A204.1 (cell line): ENCODE results near the gene B3GLCT.
"Not testable (repeated sequence)": the region's sequence is repeated elsewhere in the genome, so short reads cannot be mapped to it uniquely, and the experiment has no call there.

Experiments used
- FAIRE-seq: peaks from 2 replicates; lab custom pipeline; 2012; peaks lifted over from hg19 to GRCh38; lab: Jason Lieb, UNC

B3GLCT gene

GRCh38 chr13:31184981-31185645 is 14.7 kb upstream of the B3GLCT start:
- no peak for FAIRE-seq

- FAIRE-seq: no peak
Measured at GRCh38 chr13:31191748-31192147, 8.0 kb upstream of the B3GLCT start.

DNA sequence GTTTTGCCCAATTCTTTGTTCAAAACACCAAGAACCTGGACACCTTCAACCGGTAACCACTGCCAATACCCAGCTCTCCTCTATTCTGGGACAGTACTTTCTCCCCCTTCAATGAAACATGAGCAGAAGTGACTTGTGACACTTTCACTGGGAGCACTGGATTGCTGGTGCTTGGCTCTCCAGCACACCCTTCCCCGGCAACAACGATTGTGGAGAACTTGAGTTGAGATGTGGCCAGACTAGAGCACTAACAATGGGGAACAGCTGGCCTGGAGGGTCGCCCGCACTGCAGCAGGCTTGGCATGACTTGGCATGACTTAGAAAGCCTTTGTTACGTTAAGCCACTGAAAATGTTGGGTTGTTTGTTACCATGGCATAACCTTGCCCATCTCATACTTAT is 7.5 kb upstream of the B3GLCT start:
- FAIRE-seq: no peak

GRCh38 chr13:31195616-31196015 is 4.2 kb upstream of the B3GLCT start:
- FAIRE-seq: no peak

DNA sequence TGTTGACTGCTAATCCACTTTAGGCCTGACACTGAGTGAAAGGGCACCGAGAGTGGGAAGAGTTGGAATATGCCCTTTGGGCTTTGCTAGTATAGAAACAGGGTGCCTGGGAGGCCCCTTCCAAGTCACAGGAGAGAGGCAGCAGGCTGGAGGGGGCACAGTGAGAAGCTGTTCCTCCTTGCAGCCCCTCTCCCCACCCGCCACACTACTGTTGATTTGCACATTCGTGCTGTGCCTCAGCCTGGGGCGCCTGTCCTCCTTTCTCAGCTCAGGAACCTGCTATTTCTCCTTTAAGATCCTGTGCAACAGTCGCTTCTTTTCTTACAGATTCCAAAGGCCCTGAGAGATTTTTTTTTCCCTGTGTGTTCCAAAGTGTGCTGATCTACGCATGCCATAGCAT is 2.8 kb upstream of the B3GLCT start:
- FAIRE-seq: no peak

DNA sequence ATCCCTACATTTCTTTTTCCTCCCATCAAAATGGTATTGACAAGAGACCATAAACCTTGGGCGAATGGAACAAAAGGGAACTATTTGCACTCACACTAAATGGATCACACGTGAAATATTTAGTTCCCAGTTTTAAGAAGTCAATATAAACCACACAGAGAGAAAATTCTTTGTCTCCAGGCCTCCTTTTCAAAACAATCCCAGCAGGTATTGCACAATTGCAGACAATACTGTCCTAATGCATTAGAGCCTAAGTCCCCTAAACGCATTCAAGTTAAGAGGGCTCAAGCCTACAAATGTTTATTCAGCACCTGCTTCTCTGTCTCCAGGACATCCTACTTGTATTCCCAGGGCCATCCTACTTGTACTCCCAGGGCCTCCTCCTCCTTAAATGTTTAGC is 1.3 kb upstream of the B3GLCT start:
- no peak for FAIRE-seq

GRCh38 chr13:31199527-31199848 is 287 bp upstream of the B3GLCT start:
- FAIRE-seq: no peak

DNA sequence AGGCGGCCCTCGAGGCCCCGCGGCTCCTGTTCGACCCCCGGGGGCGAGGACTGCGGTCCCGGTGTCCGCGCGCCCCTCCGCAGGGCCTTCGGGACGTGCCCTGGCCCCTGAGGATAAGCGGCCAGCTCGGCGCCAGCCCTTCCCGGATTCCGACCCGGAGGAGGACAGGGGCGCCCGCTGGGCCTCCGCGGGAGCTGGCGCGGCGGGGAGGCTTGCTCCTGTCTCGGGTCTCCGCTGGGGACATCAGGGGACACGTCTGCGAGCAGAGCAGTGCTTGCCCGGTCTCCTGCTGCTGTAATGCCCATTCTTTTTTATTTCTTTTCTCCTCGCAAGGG is 829 bp downstream of the B3GLCT start:
- no peak for FAIRE-seq

- FAIRE-seq: no peak
Measured at GRCh38 chr13:31201341-31202031, 1.7 kb downstream of the B3GLCT start.

GRCh38 chr13:31204592-31204991 is 4.8 kb downstream of the B3GLCT start:
- no peak for FAIRE-seq

DNA sequence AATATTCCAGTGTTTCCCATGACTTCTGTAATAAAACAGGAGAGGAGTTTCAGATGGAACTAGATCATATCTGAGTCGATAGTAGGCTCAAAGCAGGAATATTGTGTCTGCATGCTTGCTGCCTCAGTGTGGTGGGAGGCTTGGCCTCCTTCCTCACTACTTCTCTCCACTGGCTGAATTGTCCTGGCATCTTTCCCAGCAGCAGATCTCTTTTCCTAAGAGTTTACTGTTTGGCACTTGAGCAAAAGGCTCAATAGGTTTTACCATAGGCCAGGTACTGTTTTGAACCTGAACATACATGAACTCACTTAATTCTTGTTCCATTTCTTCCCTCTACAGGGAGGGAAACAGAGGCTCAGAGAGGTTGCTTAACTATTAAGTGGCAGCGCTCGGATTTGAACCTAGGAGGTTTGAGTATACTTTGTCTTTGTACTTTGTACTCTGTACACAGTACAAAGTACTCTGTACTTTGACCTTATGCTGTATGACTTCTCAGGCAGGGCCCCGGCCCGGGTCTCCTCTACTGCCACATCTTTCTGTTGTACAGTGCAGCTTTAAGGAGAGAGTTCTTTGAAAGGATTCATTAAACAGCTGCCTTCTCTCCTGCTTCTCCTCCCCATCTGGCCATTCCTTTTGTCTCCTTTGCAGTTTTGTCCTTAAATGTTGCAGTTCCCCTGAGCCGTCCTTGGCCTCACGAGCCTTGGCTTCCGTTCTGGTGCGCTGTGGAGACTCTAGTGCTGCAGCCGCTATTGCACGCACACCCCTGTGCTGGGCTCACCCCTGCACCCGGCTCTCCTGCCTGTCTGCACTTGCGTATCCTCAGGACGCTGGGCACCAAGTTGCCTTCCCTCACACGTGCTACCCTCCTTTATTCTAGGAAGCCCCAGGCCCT is 8.1 kb downstream of the B3GLCT start:
- FAIRE-seq: no peak

- no peak for FAIRE-seq
Measured at GRCh38 chr13:31208559-31209122, 8.9 kb downstream of the B3GLCT start.

- no peak for FAIRE-seq
Measured at GRCh38 chr13:31209172-31209840, 9.5 kb downstream of the B3GLCT start.

DNA sequence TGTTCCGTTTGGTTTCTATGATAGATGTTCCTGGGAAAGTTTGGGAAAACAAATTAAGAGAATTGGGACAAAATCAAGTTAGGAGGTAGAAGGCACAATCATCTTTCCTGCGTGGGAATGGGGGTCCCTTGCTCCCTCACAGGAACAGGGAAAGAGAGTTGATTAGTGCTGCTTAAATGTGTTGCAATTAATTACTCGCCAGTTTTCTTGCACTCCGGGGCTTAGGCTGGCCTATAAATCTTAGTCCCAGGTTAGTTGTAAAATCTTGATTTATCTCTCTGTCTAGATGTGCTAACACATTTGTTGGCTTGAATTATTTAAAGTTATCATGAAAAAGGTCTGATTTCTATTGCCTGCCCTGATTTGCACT is 10.1 kb downstream of the B3GLCT start:
- FAIRE-seq: no peak

DNA sequence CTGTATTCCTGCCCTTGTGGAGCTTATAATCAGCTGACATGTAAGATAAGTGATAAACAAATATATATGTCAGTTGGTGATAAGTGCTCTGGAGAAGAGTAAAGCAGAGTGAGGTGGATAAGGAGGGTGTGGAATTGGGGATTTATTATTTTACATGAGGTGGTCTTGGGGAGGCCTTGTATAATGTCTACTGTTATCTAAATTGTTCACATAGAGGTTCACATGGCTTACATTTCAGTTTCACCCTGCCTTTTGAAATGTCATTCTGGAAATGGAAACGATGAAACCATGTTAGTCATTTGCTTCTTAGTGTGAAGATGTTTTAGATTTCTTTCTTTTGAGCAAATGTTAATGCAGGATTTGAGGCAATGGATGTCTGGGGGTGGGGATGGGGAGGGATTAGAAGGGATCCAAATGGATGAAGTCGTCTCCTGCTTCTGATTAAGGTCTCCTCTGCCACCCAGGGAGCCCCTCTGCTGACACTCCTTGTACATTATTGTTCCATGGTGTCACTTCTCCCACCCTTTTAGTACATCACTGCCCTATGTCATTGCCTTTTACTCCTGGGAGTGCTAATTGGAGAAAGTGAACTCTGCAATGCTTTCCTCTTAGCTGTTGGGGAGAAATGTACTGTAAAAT is 14.0 kb downstream of the B3GLCT start:
- FAIRE-seq: no peak

DNA sequence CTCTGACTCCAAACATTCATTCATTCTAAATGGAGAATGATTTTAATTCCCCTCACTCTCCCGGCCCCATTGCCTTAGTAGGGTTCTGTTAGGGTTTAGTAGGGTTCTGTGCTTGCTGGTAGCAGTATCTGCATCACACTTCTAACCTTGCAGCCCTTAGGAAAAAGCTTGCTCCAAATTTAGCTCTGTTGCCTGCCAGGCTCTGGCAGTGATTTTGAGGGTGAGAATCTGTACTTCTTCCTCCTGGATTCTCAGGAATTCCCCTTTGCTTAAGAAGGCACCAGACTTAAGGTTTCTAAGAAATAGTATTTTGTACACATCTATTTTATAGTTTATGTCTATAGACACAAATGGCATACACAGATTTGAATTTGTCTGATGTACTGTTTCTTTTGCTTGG is 14.7 kb downstream of the B3GLCT start:
- FAIRE-seq: no peak

DNA sequence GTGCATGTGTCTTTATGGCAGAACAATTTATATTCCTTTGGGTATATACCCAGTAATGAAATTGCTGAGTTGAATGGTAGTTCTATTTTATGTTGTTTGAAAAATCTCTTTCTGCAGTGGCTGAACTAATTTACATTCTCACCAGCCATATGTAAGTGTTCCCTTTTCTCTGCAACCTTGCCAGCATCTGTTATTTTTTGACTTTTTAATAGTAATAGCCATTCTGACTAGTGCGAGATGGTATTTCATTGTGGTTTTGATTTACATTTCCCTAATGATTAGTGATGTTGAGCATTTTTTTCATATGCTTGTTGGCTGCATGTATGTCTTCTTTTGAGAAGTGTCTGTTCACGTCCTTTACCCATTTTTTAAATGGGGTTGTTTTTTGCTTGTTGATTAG is 17.1 kb downstream of the B3GLCT start:
- FAIRE-seq: not testable (repeated sequence)

DNA sequence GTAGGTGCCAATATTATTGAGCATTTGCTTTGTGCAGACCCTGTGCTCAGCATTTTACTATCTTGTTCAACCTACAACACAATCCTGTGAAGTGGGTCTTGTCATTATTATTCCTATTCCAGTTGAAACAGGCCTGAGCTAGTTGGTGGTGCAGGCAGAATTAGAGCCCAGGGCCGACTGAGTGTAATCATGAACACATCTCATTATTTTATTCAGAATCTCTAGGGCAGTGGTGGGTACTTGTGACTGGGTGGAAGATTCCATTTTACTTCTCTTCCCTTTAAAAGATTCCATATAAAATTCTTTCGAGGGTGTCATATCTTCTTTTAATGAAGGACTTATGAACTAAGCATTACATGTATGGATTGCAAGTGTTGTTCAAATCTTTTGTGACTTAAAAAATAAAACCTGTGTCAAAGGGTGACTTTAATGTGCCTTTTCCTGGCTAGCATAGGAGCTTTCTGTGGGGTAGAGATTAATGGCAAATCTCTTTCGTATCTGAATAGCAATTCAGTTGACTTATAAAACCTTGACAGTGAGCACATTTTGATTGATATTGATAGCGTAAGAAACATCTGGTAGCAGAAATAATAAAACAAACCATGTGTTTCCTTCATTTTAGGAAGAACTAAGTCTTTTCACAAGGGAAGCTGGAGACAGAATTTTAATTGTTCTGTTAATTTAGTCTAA is 20.3 kb downstream of the B3GLCT start:
- FAIRE-seq: no peak

DNA sequence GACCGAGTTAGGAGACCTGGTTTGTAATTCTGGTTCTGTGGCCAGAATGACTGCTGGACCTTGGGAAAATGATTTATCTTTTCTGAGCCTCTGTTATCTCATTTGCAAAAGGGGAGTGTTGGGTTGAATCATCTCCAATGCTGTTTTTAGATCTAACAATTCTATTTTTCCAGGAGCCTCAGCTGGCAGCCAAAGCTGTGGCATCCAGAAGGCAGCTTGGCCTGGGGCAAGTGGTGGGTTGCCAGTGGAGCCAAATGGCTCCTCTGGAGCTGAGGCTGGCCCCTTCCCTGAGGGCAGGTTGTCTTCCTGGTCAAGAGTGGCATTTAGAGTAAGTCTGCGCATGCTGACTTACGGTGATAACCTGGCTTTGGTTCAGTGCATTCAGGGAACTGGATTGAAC is 21.3 kb downstream of the B3GLCT start:
- no peak for FAIRE-seq

DNA sequence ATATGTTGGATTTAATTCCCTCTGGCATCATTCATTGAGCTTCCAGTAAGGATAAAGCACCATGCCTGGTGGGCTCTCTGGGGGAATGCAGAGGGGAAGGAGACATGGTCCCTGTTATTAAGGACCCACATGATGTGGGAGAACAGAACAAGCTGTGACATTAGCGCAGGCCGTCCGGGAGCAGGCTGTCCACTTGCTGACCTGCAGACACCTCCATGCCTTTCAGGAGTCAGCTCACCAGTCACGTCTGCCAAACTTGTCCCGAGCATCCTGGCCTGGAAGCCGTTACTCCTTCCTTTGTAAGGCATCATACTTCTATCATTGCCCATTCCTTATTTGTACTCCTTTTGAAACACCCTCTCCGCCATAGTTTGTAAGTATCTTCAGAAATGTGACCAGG is 23.4 kb downstream of the B3GLCT start:
- no peak for FAIRE-seq

- FAIRE-seq: no peak
Measured at GRCh38 chr13:31223640-31224039, 23.9 kb downstream of the B3GLCT start.
